OCI-LY1 (cell line): ENCODE results near the gene MYO5B.

Experiments
- EZH2 ChIP-seq: fragments of 200-600 bp; sonication (generic), shearing (Covaris generic); IDR thresholded peaks from 2 replicates; pipeline ENCODE4 v1.8.0; 2017; ENCODE audit warnings: borderline replicate concordance, mixed run types, mild to moderate bottlenecking, antibody characterized with exemption, low read length, moderate library complexity, mixed read lengths
- TF ChIP-seq, protein P1 (sequence below): fragments of 200-600 bp; sonication (generic), shearing (Covaris generic); IDR thresholded peaks from 2 replicates; pipeline ENCODE4 v1.5.1; 2017; ENCODE audit warnings: mild to moderate bottlenecking, antibody characterized with exemption, low read length, moderate library complexity, mixed read lengths

DNA sequence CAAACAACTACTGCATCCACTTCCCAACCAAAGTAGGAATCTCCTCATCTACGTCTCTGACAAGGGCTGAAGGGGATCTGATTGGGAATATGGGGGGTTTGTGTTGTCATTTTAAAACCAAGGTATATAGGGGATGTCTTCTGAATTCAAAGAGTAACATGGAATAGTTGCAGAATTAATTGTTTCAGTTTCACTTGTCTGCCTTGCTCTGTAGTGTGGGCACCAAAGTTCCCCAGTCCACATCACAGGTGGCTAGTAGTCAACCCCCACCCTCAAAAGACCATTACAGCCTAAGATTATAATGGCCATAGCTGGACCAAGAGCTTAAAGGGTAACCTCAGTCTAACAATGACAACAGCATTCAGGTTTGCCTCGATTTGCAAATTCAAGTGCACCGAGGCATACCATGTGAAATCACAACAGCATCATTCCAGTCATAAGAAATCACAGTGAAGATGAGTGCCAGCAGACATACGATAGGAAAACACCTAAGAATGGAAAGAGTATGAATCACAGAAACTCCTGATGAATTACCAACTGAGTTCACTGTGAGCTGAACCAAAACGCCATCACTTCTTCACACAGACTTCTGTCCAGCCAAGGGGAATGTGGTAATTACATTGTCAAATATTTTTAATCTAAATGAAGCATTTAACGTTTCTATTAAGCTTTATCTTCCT lies 52.4 kb downstream of the MYO5B start:
- TF ChIP-seq, protein P1, sequence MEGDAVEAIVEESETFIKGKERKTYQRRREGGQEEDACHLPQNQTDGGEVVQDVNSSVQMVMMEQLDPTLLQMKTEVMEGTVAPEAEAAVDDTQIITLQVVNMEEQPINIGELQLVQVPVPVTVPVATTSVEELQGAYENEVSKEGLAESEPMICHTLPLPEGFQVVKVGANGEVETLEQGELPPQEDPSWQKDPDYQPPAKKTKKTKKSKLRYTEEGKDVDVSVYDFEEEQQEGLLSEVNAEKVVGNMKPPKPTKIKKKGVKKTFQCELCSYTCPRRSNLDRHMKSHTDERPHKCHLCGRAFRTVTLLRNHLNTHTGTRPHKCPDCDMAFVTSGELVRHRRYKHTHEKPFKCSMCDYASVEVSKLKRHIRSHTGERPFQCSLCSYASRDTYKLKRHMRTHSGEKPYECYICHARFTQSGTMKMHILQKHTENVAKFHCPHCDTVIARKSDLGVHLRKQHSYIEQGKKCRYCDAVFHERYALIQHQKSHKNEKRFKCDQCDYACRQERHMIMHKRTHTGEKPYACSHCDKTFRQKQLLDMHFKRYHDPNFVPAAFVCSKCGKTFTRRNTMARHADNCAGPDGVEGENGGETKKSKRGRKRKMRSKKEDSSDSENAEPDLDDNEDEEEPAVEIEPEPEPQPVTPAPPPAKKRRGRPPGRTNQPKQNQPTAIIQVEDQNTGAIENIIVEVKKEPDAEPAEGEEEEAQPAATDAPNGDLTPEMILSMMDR, result no peak
- no peak for TF ChIP-seq EZH2
